HL-60 (cell line): ENCODE measurements around the gene FRG2B.
A peak's percentile ranks its signal among the peaks of the same experiment; 100 is the strongest.
"Not testable (repeated sequence)": the region's sequence is repeated elsewhere in the genome, so short reads cannot be mapped to it uniquely, and the experiment has no call there.

Experiments used
- DNase-seq, 2 experiments: peaks; one replicate each; pipeline ENCODE4 v3.0.0-alpha.2; 2010 to 2020; ENCODE audit warnings: low read depth in 1 of 2, low spot score in 1 of 2
- H3K27ac ChIP-seq: fragments of 250-450 bp; sonication (Bioruptor Pico); replicated peaks from 2 replicates; pipeline ENCODE4 v1.5.1; 2020; ENCODE audit warnings: mild to moderate bottlenecking, moderate library complexity
- H3K27me3 ChIP-seq: fragments of 250-450 bp; sonication (Bioruptor Pico); 2 replicates; pipeline ENCODE4 v1.5.1; 2021; ENCODE audit warnings: mild to moderate bottlenecking, moderate library complexity; ENCODE audit not compliant: insufficient read depth, poor library complexity, severe bottlenecking
- H3K4me3 ChIP-seq: replicated peaks from 2 replicates; pipeline ENCODE4 v1.5.1; 2011; ENCODE audit warnings: mild to moderate bottlenecking, control low read depth, low read length; ENCODE audit not compliant: insufficient read depth
- long read RNA-seq: library from polyadenylated mRNA; unstranded; transcript quantifications from one replicate; pipeline ENCODE4 v2.0.0, GENCODE V29; 2020

The FRG2B gene
- long read RNA-seq: 0 reads

DNA sequence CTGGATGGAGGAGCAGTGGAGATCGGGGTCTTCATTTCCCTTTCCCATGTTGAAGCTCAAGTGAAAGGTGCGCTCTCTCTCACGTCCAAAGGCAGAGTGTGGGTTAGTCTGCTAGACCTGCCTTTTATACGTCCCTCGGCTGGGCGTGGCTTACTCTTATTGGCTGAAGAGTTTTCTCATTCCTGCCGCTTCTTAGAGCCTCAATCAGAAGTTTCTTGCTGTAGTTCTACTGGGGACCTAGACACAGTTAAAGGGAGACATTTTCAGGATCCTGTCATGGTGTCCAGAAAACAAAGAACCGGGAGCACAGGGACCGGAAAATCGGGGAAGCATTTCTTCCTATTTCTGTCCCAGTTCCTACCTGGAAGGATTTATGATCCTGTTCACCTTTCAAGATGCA, at the start of gene FRG2B:
FRG2B (minus strand) TSS at position 101 of the 400 bp plus-strand sequence; CDS start at position 48, 53 bp downstream.
- H3K27me3 ChIP-seq, H3K27ac ChIP-seq, DNase-seq: not testable (repeated sequence)

DNA sequence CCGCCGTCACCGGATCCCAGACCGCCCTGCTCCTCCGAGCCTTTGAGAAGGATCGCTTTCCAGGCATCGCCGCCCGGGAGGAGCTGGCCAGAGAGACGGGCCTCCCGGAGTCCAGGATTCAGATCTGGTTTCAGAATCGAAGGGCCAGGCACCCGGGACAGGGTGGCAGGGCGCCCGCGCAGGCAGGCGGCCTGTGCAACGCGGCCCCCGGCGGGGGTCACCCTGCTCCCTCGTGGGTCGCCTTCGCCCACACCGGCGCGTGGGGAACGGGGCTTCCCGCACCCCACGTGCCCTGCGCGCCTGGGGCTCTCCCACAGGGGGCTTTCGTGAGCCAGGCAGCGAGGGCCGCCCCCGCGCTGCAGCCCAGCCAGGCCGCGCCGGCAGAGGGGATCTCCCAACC, 40.9 kb upstream of the FRG2B start:
- not testable (repeated sequence) for H3K27me3 ChIP-seq, DNase-seq, H3K27ac ChIP-seq, H3K4me3 ChIP-seq

More for the DNA sequence above, at the start of gene FRG2B:
- H3K4me3 ChIP-seq: not testable (repeated sequence)

DNA sequence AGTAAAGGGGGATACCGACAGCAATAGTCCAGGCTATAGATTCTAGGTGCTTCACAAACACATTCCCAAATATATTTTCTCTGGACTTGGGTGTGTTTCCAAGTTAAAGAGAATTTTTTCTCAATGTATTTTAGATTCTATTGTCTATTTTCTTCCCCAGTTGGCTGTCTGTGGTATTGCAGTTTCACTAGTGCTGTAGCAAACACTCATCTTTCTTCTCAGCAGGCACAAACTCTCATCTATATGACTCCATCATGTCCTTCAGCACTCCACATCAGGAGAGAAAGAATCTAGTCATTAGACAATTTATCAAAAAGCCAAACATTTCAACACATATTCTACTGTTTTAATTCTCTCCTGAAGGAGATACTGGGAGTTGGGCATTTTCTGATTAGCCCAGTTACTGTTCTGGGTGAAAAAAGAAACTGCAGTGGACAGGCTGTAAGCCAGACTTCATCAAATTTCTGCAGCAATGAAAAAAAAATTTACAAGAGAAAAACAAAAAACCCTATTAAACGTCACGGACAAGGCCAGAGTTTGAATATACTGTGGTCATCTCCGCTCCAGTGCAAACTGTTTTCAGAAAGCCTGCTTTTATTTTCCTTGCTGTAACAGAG, 37.1 kb upstream of the FRG2B start:
- H3K27ac ChIP-seq, DNase-seq, H3K4me3 ChIP-seq, H3K27me3 ChIP-seq: not testable (repeated sequence)

DNA sequence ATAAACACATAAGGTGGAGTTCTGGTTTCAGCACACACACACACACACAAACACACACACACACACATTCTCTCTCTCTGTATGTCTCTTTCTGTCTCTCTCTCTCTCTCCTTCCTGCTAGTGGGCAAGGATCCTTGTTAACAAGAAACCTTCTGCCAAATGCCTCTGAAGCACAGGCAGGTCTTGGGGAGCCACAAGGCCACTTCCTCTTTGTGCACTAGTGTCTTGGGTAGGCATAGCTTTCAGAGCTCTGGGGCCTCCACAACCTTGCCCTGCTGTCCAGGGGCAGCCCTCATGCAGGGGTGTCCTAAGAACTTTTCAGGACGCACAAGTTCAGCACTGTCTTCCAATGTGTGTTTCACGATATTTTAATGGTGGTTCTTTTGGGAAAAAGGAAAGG, 34.5 kb upstream of the FRG2B start:
- not testable (repeated sequence) for H3K27ac ChIP-seq, H3K27me3 ChIP-seq, H3K4me3 ChIP-seq
- DNase-seq: peak in 1 of 2 experiments; percentile 25

DNA sequence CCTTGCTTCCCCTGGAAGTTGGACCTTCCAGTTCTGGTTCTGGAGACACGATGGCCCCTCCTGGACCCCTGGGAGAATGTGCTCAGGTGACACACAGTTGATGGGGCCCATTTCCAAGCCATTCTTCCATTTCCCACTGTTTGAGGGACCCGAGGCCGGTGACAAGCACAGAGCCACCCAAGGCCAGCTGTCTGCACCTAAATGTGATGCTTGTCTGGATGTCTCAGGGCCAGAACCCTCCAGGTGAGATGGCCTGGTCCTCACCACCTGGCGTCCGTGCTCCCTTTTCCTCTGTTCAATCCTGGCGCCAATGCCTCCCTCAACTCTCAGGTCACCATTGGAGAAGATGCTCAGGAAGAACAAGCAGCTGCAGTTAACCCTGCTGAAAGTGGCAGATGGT, 33.9 kb upstream of the FRG2B start:
- not testable (repeated sequence) for DNase-seq, H3K27me3 ChIP-seq, H3K4me3 ChIP-seq, H3K27ac ChIP-seq

DNA sequence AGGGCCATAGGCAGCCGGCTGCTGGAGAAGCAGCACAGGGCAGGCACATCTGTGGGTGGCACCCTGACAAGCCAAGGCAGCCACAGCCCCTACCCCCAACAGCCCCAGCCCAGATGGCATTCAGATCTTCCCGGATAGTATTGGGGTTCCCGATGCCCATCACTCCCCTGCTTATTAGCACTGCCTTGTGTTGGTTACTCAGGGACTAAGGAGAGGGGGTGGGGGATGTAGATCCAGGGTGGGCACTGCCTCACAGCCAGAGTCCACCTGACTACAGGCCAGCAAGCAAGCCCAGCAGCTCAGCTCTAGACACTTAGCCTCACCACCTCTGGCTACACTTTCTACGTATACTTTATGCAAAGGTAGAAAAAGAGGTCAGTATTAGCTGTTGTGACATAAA, 30.7 kb upstream of the FRG2B start:
- not testable (repeated sequence) for H3K27me3 ChIP-seq, DNase-seq, H3K4me3 ChIP-seq, H3K27ac ChIP-seq

DNA sequence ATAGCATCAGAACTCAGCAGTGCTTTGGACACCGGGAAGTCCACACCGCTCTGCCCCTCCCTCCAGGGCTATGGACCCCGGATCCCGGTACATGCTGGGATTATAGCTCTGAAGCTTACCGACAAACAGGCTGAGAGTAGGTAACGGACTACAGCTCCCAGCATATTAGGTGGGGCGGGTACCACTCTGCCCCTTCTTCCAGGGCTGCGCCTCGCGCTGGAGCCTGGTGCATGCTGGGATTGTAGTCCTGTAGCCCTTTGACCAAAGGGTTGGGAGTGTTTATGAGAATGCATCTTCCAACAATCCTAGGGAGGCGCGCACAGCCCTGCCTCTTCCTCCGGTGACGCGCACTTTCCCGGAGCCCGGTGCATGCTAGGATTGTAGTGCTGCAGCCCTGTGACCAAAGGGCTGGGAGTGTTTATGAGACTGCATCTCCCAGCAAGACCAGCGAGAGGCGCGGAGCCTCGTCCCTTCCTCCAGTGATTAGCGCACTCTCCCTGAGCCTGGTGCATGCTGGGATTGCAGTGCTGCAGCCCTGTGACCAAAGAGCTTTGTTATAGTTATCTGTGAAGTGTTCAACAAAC, 22.4 kb upstream of the FRG2B start:
- H3K4me3 ChIP-seq, DNase-seq, H3K27ac ChIP-seq, H3K27me3 ChIP-seq: not testable (repeated sequence)

DNA sequence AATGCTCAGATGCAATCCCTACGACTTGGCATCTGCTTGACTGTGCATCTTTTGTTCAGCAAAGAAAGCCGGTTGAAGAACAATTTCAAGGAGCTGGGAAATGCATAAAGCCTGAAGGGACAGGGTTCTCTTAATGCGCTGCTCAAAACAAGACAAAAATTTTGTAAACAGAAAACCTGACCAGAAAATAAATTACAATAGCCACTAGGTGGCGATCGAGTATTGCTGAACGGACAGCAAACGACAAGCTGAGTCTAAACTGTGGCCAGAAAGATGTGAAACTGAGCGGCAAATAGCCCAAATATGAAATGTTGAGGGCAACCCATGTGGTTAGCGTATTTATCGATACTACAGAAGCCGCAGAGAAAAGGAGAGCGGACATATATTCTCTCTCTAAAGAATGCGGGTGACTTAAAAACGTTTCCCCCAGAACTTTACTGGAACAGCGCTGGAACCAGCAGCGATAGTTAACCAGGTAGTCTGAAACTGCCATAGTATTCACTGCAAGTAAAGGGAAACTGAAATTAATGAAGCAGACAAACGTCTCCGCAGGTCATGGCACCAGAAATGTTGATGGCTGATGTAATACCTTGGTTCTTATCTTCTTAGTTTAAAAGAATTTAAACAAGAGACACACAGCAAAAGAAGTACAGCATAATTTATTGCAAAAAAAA, 20.6 kb upstream of the FRG2B start:
- not testable (repeated sequence) for H3K4me3 ChIP-seq, H3K27me3 ChIP-seq, DNase-seq, H3K27ac ChIP-seq

DNA sequence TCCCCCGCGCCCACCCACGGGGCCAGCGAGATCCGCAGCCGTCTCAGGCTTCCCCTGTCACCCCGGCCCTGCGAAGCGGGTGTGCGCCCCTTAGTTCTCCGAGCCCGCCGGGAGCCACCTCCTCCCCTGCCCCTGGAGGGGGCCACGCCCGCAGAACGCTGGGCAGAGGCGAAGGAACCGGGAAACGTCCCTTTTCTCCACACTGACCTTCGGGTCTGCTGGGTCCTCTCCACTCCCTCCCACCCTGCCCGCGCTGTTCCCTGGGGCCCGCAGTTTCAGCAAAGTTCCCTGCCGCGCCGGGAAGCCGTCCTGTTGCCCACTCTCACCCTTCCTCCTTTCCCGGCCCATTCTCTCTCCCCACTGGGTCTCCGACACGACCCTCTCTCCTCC, 11.2 kb upstream of the FRG2B start:
- not testable (repeated sequence) for H3K27ac ChIP-seq, DNase-seq, H3K27me3 ChIP-seq, H3K4me3 ChIP-seq

DNA sequence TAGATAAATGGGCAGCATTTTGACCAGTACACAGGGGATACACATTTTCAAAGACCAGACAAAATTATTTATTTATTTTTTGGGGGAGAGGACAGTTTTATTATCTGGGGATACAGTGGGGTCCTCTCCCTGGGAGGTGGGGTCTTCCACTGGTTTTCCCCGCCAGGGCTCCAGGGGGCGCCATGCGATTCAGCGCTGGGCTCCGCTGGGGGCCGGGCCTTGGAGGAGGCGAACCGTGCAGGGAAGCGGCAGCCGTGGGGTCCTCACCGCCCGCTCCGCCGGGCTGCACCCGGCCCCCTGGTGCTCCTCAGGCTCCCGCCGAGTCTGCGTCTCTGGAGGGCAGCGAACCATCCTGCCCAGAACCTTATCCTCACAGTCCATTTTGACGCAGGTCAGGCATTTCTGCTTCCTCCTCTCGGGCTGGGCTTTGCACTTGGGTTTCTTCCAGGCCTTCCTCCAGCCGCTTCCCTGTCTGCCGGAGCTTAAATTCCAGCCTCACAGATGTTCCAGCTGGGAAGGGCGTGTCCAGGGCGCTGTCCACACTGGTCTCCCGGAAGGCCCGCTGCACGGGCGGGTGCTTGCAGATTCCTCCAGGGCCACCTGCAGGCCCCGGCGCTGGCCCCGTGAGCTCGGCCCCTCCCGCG, 10.7 kb upstream of the FRG2B start:
- not testable (repeated sequence) for H3K27ac ChIP-seq, H3K4me3 ChIP-seq, DNase-seq, H3K27me3 ChIP-seq

DNA sequence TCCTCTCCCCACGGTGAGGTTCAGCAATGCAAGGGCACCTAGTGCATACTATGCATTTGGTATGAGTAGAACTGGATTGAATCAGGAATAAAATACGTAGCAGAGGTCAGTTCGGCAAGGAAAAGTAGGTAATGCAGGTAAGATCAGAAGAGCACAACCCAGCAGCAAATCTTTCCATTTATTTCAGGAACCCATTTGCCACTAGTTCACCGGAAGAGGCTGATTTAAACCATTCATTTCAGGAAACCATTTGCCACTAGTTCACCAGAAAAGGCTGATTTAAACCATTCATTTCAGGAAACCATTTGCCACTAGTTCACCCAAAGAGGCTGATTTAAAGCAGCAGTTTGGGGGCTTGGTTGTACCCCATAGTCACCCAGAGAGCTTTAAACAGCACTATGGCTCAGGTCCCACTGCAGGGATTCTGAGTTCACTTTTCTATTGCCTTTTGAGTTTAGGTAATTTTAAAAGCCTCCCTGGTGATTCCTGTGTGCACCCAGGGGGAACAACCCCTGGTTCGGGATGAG, 4.2 kb upstream of the FRG2B start:
- not testable (repeated sequence) for H3K4me3 ChIP-seq, H3K27ac ChIP-seq, DNase-seq, H3K27me3 ChIP-seq

DNA sequence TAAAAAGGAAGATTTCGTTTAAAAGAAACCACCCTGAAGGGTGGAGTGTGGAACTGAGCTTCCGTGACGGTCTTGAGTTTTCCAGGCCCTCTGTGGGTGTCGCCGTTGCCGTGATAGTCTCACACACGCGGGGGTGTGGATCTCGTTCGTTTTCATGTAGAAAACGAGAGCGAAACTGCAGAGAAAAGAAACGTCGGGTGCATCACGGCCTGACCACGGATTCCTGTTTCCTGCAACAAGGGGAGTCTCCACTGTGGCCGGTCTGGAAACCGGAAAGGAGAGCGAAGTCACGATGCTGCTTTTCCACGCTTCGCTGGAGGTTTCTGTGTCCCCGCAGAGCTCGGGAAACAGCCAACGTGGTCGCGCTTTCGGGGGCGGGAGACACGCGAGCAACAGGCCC, 4.1 kb downstream of the FRG2B start:
- not testable (repeated sequence) for H3K27ac ChIP-seq, H3K27me3 ChIP-seq, DNase-seq, H3K4me3 ChIP-seq
